Activated CD8-positive, alpha-beta memory T cell treated with anti-CD3 and anti-CD28 coated beads for 4 hours (primary cell): ENCODE results near the gene MEP1A.
A peak's percentile ranks its signal among the peaks of the same experiment; 100 is the strongest.
"Not testable (repeated sequence)": the region's sequence is repeated elsewhere in the genome, so short reads cannot be mapped to it uniquely, and the experiment has no call there.

Experiments
- DNase-seq, 2 donors: peaks; one replicate each; pipeline ENCODE4 v3.0.0-alpha.2; 2020; ENCODE audit warnings: low read depth in 2 of 2

The MEP1A gene

DNA sequence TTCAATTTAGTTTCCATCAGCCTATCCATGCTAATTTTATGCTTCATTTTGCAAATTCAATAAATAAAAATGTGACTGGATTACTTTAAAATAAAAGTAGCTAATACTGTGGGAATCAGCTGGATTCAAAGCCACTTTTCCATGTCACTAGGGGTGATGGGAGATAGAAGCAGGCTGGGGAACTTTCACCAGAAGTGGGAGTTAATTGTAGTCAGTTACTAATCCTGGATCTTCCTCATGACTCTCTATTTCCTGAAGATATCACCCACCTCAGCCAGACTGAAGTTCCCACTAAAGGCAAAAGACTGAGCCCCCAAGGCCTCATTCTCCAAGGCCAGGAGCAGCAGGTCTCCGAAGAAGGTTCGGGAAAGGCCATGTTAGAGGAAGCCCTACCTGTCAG is 41.8 kb downstream of the MEP1A start:
- not testable (repeated sequence) for DNase-seq

DNA sequence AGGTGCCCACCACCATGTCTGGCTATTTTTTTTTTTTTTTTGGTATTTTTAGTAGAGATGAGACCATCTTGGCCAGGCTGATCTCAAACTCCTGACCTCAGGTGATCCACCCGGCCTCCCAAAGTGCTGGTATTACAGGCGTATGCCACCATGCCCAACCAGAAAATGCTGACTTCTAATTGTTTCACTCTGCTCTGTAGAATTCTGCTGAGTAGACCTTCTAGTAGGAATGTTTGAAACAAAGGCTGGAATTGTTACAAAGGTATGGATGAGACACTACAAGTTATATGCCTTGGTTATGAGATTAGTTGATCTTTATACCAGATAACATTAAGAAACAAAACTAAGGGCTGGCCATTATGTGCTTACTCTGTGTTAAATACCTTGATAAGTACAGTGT is 44.8 kb downstream of the MEP1A start:
- DNase-seq, result no peak

DNA sequence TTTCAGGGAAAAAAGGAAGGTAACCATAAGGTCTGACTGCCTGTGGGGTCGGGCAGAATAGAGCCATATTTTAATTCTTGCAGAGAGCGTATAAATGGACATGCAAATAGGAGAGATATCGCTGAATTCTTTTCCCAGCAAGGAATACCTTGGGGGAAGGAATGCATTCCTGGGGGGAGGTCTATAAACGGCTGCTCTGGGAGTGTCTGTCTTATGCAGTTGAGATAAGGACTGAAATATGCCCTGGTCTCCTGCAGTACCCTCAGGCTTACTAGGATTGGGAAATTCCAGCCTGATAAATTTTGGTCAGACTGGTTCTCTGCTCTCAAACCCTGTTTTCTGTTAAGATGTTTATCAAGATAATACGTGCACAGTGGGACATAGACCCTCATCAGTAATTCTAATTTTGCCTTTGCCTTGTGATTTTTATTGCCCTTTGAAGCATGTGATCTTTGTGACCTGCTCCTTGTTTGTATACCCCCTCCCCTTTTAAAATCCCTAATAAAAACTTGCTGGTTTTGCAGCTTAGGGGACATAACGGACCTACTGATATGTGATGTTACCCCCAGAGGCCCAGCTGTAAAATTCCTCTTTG is 49.2 kb downstream of the MEP1A start:
- DNase-seq, result not testable (repeated sequence)

DNA sequence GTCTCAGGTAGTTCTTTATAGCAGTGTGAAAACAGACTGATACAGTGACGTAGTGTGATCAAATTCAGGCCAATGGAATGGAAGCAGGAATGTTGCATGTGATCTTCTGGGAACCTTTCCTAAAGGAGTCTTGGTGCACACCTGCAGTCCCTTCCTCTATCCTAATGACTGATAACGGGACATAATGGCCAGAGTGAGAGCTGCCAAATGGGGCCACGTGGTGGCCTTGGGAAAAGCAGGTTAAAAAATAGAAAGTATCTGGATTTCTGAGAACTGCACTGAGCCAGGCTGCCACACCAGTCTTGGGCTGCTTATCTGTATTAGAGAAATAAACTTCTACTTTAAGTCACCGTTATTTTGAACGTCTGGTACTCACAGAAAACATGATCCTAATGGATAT is 51.9 kb downstream of the MEP1A start:
- DNase-seq, result no peak

DNA sequence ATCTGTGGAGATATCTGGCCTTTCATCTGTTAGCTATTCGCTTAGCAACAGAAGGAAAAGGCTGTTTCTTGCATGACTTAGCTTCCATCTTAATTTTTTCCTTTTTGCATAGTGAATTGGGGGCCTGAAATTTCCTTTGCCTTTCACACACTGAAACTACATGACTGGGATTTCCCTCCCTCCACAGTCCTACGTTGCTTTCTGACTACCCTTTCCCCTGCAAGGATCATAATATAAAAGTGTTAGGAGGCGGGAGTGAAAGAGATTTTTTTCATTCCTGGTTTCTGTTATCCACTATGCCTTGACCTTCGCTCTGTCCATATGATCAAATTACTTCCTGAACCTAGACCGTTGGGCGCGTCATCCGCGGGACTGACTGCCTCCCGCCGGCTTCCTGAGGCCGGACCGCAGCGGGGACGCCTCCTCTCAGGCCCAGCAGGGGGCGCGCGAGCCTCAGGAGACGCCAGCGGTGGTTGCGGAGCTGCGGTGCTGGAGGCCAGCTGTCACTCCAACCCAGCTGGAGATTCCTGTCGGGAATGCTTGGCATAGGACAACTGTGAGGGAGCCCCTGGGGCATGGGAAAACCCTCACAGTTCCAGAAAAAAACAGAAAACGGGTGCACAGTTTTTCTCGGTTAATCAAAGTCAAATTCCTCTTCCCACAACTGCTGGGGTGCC is 55.6 kb downstream of the MEP1A start:
- DNase-seq, result peak in 1 of 2 donors; percentile 27

DNA sequence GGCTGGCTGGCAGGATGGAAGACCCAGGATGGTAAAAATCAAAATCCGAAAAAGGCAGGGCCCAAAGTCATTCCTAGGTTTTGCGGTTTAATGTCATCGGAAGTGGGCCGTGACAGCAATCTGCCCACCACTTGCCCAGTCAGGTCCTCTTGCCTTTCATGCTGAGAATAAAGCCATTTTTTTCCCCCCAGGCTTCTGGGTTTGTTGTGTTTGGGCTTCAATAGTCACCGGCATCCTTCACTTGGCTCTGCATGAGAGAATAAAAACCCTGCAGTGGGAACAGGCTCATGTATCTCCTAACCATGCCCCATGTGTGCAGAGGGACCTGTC is 56.1 kb downstream of the MEP1A start:
- DNase-seq, result no peak

DNA sequence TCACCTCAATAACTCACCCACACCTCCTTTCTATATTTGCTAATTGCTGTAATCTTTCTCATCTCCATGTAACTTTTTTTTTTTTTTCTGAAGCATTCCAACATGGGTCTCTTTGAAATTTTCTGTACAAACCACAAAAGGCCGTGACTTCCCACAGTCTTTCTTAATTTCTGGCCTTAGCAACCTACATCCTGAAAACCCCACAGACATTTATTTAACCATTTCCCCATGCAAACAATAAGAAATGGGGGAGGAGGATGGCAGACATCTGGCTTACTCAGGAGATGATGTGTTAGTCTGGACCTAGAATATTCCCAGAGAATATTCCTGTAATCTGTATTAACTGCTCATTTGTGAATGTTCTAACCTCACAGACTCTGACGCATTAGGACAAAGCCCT is 57.6 kb downstream of the MEP1A start:
- no peak for DNase-seq

DNA sequence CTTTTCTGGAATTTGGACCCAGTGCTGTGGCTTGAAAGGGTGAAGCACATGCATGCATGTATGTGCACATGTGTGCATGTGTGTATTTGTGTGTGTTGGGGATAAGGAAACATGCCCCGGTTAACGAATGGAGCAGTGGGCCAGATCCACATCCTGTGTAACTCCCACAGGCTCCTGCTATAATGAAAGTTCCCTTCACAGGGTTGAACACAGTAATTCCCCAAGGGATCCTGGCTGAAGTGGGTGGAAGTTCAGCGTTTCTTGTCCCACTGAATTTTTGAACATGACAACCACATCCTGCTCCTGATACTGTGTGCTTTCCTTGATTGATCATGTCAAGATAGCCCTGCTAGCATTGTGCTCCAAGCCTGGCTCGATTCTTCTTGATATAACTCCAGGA is 58.4 kb downstream of the MEP1A start:
- DNase-seq, result not testable (repeated sequence)

DNA sequence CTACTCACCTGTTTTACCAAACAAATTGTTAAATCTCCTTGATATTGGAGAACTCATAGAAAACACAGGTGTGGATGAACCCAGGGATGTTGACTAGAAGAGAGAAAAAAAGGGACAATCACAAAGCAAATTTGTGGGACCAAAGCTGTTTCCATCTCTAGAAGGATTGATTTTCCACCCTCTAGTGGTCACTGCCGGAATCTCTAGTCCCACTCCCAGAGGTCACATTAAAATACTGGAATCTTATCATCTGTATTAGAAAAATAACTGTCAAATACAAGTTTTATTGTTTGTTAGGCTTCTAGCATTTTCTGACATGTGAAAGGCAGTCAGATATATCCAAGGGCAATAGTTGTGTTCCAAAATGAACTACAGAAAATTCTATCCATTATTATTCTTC is 62.8 kb downstream of the MEP1A start:
- DNase-seq, result not testable (repeated sequence)

DNA sequence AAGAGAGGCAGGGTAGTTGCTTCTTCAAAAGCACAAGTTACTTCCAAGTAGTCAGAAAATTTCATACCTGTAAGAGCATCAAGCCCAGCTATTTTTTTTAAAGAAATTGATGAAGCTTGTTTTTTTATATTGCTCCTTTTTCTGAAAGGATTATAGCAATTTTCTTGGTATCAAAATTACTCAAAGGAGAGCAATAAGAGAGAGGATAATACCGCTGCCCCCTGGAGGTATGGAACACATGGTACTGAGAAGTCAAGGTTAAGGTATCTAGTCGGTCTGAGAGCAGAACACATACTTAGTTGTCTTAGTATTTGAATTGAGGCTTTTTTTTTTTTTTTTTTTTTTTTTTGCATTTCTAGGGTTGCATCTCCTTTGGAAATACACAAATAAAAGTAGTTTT is 69.2 kb downstream of the MEP1A start:
- no peak for DNase-seq

DNA sequence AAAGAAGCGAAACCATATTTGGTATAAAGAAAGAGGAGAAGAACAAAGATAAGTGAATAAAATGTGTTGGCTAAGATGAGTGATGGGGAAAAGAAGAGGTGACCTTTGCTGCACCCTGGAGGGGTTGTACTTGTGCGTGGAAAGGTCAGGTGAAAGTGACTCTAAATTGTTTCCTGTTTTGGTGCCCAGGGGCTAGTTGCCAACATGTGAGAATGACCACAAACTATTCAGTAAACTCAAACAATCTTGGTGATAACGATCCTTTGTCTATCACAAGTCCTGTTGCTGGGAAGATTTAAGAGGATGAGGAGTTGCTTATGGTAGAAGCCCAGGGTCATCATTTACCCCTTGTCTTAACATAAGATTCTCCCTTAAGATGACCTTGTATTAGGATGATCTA is 70.6 kb downstream of the MEP1A start:
- DNase-seq, result no peak

DNA sequence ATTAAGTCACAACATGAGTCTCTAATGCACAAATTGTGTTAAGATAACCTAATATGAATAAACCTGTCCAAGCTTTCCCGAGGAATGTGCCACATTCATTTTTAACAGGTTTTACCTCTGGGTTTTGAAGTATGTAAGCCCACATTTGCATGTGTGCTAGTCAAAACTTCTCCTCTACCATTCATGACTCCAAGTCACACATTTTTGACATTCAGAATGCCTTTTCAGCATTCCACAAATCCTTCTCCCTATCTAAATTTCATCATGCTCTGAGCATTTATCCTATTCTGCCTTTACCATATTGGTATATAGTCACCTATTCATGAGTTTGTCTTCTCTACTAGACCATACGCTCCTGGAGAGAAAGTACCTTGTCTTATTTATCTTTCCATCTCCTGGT is 72.0 kb downstream of the MEP1A start:
- no peak for DNase-seq

DNA sequence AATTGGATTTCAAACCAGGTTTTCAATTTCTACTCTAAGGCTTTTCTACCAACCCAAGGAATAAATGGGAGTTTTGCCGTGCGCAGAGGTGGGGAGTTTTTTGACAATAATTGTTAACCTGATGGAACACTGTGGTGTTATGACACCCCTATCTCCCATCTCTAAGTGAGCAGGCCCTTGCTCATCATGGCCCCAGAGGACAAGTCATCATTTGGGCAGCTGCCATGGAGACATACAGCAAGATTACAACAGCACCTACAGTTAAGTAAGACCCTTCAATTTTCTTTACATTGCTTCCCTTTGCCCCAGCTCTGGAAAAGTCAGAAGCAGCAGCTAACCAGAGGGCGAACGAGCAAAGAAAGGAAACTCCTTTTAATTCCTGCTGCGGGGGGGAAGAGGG is 74.2 kb downstream of the MEP1A start:
- DNase-seq, result no peak

DNA sequence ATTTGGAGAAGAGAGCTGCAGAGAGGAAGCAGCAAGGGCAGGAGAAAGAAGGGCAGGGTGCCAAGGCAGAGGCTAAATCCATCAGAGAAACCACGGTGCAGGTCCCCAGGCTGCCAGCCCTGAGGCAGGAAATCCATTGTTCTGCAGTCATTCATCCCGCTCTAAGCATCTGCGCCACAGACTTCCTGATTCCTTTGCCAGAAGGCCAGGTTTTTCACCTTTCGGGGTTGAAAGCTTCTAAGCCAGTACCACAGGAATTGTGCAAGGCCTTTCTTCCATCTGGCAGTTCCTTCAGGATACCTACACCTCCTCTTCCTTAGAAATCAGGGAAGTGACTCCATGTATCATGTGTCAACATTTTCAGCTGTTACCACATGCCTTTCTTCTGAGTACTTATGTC is 82.9 kb downstream of the MEP1A start:
- DNase-seq, result no peak

DNA sequence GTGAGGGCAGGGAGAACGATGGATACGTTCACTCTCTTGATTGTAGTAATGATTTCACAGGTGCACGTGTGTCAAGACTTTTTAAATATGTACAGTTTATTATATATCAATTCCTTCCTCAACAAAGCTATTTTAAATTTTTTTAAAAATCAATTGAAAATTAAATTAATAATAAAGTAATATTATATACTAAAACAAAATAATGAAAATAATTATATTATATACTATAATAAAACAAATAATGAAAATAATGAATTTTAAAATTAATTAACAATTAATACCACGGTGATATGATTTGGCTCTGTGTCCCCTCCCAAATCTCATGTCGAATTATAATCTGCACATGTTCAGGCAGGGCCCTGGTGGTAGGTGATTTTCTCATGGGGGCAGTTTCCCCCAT is 85.8 kb downstream of the MEP1A start:
- no peak for DNase-seq

DNA sequence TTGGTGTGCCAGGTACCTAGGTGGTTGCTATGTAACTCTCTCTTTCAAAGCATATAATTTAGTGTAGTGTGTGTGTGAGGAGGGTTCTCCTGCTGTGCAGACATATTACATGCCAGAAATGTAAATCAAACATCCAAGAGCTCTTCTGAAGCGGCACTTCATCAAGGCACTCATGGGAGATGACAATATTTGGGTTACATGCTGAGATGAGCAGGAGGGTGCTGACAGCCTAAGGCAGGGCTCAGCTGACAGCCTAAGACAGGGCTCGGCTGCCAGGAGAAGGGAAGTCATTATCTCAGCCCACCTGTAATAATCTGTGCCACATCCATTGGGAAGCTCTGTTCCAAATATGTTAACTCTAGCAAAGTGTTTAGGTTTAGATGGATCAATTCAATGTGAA is 89.5 kb downstream of the MEP1A start:
- DNase-seq, result no peak

DNA sequence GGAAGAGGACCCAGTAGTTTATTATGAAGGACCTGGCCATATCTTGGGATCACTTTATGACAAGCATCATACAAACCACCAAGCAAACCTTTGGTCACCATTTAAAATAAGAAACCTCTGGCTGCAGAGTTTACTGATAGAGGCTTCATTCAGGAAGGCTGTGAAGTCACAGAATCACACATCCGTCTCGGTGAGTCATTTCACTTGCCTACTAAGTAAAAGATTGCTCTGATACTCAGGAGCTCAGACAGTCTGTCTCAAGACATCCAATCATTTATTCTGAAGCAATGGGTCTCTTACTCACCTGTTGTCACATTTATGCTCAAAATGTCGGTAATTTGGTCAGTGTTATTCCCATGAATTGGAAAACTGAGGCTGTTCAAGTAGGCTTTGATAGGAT is 94.8 kb downstream of the MEP1A start:
- DNase-seq, result no peak

DNA sequence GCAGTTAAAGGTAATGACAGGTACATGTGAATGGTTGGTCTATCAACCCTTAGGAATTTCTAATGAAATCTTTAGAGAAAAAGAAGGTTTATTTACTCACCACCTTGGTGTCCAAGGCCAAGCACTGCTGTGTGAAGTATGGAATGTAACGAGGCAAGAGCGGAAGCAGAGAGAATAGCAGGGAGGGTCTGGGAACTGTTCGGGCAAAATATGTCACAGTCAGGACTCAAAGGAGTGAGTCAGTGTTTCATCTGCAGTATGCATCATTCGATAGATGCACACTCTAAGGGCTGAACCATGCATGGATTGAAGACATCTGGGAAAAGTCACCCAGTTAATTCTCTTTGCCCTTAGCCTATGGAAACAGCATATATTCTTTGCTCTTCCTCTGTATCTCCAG is 95.4 kb downstream of the MEP1A start:
- no peak for DNase-seq
